HEK293 (cell line): ENCODE data around the gene VWF.

Experiments
- CTCF ChIA-PET: fragments of 350-600 bp; formaldehyde crosslinking; extraction: SDS; loops from one replicate; lab custom pipeline; 2021; ENCODE audit warnings: antibody characterized with exemption; lab: Yijun Ruan, JAX
- POLR2A ChIA-PET: fragments of 300-600 bp; formaldehyde crosslinking; extraction: SDS; loops from one replicate; lab custom pipeline; 2020; ENCODE audit warnings: antibody characterized with exemption, inconsistent platforms; lab: Yijun Ruan, JAX
- H3K27ac ChIP-seq: fragments of 200-500 bp; sonication (Bioruptor generic); 2 replicates; pipeline ENCODE4 v1.5.1; 2014; ENCODE audit warnings: low read depth, low read length, control low read depth, inconsistent platforms; ENCODE audit errors: extremely low read depth
- H3K36me3 ChIP-seq, 2 experiments: fragments of 200-500 bp in 1 of 2; sonication (Bioruptor generic) in 1 of 2; 1 replicate in 1 of 2; 2 replicates in 1 of 2; pipeline ENCODE4 v1.5.1; 2014 to 2017; ENCODE audit warnings: inconsistent platforms in 2 of 2, low read length in 2 of 2; ENCODE audit not compliant: control insufficient read depth in 2 of 2, insufficient read depth in 1 of 2
- H3K4me1 ChIP-seq: fragments of 200-500 bp; sonication (Bioruptor generic); 2 replicates; pipeline ENCODE4 v1.5.1; 2014; ENCODE audit warnings: mild to moderate bottlenecking, low read length, inconsistent platforms; ENCODE audit not compliant: control insufficient read depth, insufficient read depth
- H3K4me3 ChIP-seq: 2 replicates; pipeline ENCODE4 v1.5.1; 2011; ENCODE audit warnings: low read depth, mild to moderate bottlenecking, control low read depth, low read length, moderate library complexity
- H3K9me3 ChIP-seq: fragments of 200-500 bp; sonication (Bioruptor generic); 2 replicates; pipeline ENCODE4 v1.5.1; 2014; ENCODE audit warnings: low read depth, low read length, inconsistent platforms; ENCODE audit not compliant: control insufficient read depth, insufficient read depth
- CTCF ChIP-seq: fragments of 450-650 bp; formaldehyde crosslinking; IDR thresholded peaks from 2 replicates; pipeline ENCODE4 v1.5.1; 2016; ENCODE audit warnings: missing biosample characterization, missing genetic modification characterization
- EGR2 ChIP-seq: fragments of 450-650 bp; formaldehyde crosslinking; IDR thresholded peaks from 2 replicates; pipeline ENCODE4 v1.5.1; 2016; ENCODE audit warnings: low read depth, missing biosample characterization, missing genetic modification characterization
- TSHZ1 ChIP-seq: fragments of 450-650 bp; formaldehyde crosslinking; IDR thresholded peaks from 2 replicates; pipeline ENCODE4 v1.5.1; 2016; ENCODE audit warnings: missing biosample characterization, missing genetic modification characterization, borderline replicate concordance
- YY1 ChIP-seq: fragments of 450-650 bp; formaldehyde crosslinking; IDR thresholded peaks from 2 replicates; pipeline ENCODE4 v1.5.1; 2018; ENCODE audit warnings: missing biosample characterization, missing genetic modification characterization
- ZBTB26 ChIP-seq: fragments of 450-650 bp; formaldehyde crosslinking; optimal IDR thresholded peaks from 2 replicates; pipeline ENCODE3; 2016; ENCODE audit warnings: missing biosample characterization, mild to moderate bottlenecking, missing genetic modification characterization
- ZFHX2 ChIP-seq: fragments of 450-650 bp; formaldehyde crosslinking; conservative IDR thresholded peaks from 2 replicates; pipeline ENCODE4 v1.5.1; 2016; ENCODE audit warnings: missing biosample characterization, missing genetic modification characterization
- ZIC2 ChIP-seq: fragments of 450-650 bp; formaldehyde crosslinking; IDR thresholded peaks from 2 replicates; pipeline ENCODE4 v1.5.1; 2016; ENCODE audit warnings: missing biosample characterization, missing genetic modification characterization
- ZNF138 ChIP-seq: fragments of 450-650 bp; formaldehyde crosslinking; IDR thresholded peaks from 2 replicates; pipeline ENCODE4 v1.5.1; 2016; ENCODE audit warnings: missing biosample characterization, missing genetic modification characterization, borderline replicate concordance
- ZNF16 ChIP-seq: fragments of 450-650 bp; formaldehyde crosslinking; IDR thresholded peaks from 2 replicates; pipeline ENCODE4 v1.5.1; 2016; ENCODE audit warnings: low read depth, missing biosample characterization, missing genetic modification characterization
- ZNF292 ChIP-seq: fragments of 450-650 bp; formaldehyde crosslinking; IDR thresholded peaks from 2 replicates; pipeline ENCODE4 v1.5.1; 2016; ENCODE audit warnings: low read depth, missing biosample characterization, missing genetic modification characterization, borderline replicate concordance
- ZNF335 ChIP-seq: fragments of 450-650 bp; formaldehyde crosslinking; conservative IDR thresholded peaks from 2 replicates; pipeline ENCODE4 v1.5.1; 2016; ENCODE audit warnings: missing biosample characterization, missing genetic modification characterization
- ZNF514 ChIP-seq: fragments of 450-650 bp; formaldehyde crosslinking; IDR thresholded peaks from 2 replicates; pipeline ENCODE4 v1.5.1; 2016; ENCODE audit warnings: missing biosample characterization, missing genetic modification characterization
- ZNF518A ChIP-seq: fragments of 450-650 bp; formaldehyde crosslinking; conservative IDR thresholded peaks from 2 replicates; pipeline ENCODE4 v1.5.1; 2016; ENCODE audit warnings: low read depth, missing biosample characterization, missing genetic modification characterization
- ZNF544 ChIP-seq: fragments of 450-650 bp; formaldehyde crosslinking; IDR thresholded peaks from 2 replicates; pipeline ENCODE4 v1.5.0; 2017; ENCODE audit warnings: missing biosample characterization, missing genetic modification characterization
- ZNF624 ChIP-seq: fragments of 450-650 bp; formaldehyde crosslinking; IDR thresholded peaks from 2 replicates; pipeline ENCODE4 v1.5.1; 2017; ENCODE audit warnings: missing biosample characterization, missing genetic modification characterization
- ZNF626 ChIP-seq: fragments of 450-650 bp; sonication (Bioruptor Pico); formaldehyde crosslinking; IDR thresholded peaks from 2 replicates; pipeline ENCODE4 v1.5.1; 2018; ENCODE audit warnings: missing biosample characterization, missing genetic modification characterization, inconsistent platforms
- ZNF645 ChIP-seq: fragments of 450-650 bp; formaldehyde crosslinking; IDR thresholded peaks from 2 replicates; pipeline ENCODE4; 2016; ENCODE audit warnings: missing biosample characterization, missing genetic modification characterization
- ZNF670 ChIP-seq: fragments of 450-650 bp; formaldehyde crosslinking; IDR thresholded peaks from 2 replicates; pipeline ENCODE4 v1.5.1; 2016; ENCODE audit warnings: missing biosample characterization, missing genetic modification characterization, low read depth

The VWF gene

GRCh38 chr12:6072302-6072752 is 52.1 kb downstream of the VWF start:
- Histone ChIP-seq H3K36me3 (no peaks in the 10 kb centered on the region), H3K9me3 (no peaks in the 10 kb centered on the region), H3K4me1 (no peaks in the 10 kb centered on the region), H3K4me3 (no peak overlapping the region), H3K27ac (no peak overlapping the region)
- TF ChIP-seq ZNF16 (tag by site-specific recombination), result no peak
- no peak for TF ChIP-seq TSHZ1 (tag by site-specific recombination)
- no peak for TF ChIP-seq ZNF335 (tag by site-specific recombination)
- TF ChIP-seq ZNF626, result no peak
- TF ChIP-seq ZNF544, result no peak
- TF ChIP-seq ZNF292 (tag by site-specific recombination), result no peak
- TF ChIP-seq YY1 (tag by site-specific recombination), result no peak
- TF ChIP-seq ZNF624 (tag by site-specific recombination), result no peak
- TF ChIP-seq ZNF670, result no peak
- TF ChIP-seq ZNF645 (tag by site-specific recombination), result no peak
- TF ChIP-seq CTCF (tag by site-specific recombination), result no peak
- no peak for TF ChIP-seq ZNF138 (tag by site-specific recombination)
- no peak for TF ChIP-seq ZNF514 (tag by site-specific recombination)
- ChIA-PET CTCF (interaction anchor here (0.7 to 2.0 kb wide), 5 partner anchors 11 to 214 kb away, joined by 3 to 6 read pairs (median 5); no protein-coding TSS in a partner anchor), POLR2A (interaction anchor here (1.2 kb wide), 1 partner anchor 12 kb away, joined by 3 read pairs; no protein-coding TSS in a partner anchor)

- TF ChIP-seq ZBTB26 (tag by site-specific recombination) (no peak), ZFHX2 (tag by site-specific recombination) (peak; percentile 25; the same call in 1 of the 2 replicates), ZIC2 (tag by site-specific recombination) (peak; percentile 67), ZNF518A (tag by site-specific recombination) (no peak), EGR2 (peak; percentile 38; the same call in 1 of the 2 replicates)
- TF ChIP-seq, all 188 proteins: peak for 3
- Histone ChIP-seq H3K4me3 (no peak overlapping the region), H3K9me3 (no peaks in the 10 kb centered on the region), H3K27ac (no peak overlapping the region), H3K4me1 (no peaks in the 10 kb centered on the region), H3K36me3 (no peaks in the 10 kb centered on the region)
- CTCF ChIA-PET, result interaction anchor here (0.8 to 2.6 kb wide), 7 partner anchors 15 to 214 kb away, joined by 3 to 8 read pairs (median 5); no protein-coding TSS in a partner anchor
- POLR2A ChIA-PET, result no interaction called here
These were observed 52.9 kb downstream of the VWF start for GRCh38 chr12:6071589-6071988.
